OCI-LY7 (cell line): ENCODE measurements around the gene MIP. TPM values are rescaled to one million over a fixed set of nuclear protein-coding genes. Genes with fewer than 3 reads are reported as not detected.
A peak's percentile ranks its signal among the peaks of the same experiment; 100 is the strongest.
"Not testable (repeated sequence)": the region's sequence is repeated elsewhere in the genome, so short reads cannot be mapped to it uniquely, and the experiment has no call there.

Experiments
- BruUV-seq: library from RNA; stranded (reverse); fragments of 400-500 nt; replicated peaks from 2 replicates; lab custom pipeline; 2021; lab: Mats Ljungman, UMichigan
- CTCF ChIA-PET: fragments of 300-600 bp; sonication (Branson Sonifier 250); formaldehyde crosslinking; loops from one replicate; lab custom pipeline; 2022; ENCODE audit warnings: antibody characterized with exemption; ENCODE audit not compliant: unreplicated experiment; lab: Charles Lee
- POLR2A ChIA-PET: fragments of 300-600 bp; sonication (Branson Sonifier 250); formaldehyde crosslinking; loops from one replicate; lab custom pipeline; 2022; ENCODE audit warnings: antibody characterized with exemption; lab: Charles Lee
- DNase-seq: peaks from one replicate; pipeline ENCODE4 v3.0.0-alpha.2; 2015; ENCODE audit warnings: low spot score
- H2AFZ ChIP-seq: fragments of 200-600 bp; sonication (generic), shearing (Covaris generic); 2 replicates; pipeline ENCODE4 v1.6.1; 2014; ENCODE audit warnings: mild to moderate bottlenecking, antibody characterized with exemption, low read length, moderate library complexity
- H3K27ac ChIP-seq: fragments of 200-600 bp; sonication (generic); 2 replicates; pipeline ENCODE4 v1.5.1; 2014; ENCODE audit warnings: mixed run types, low read depth, mild to moderate bottlenecking, moderate library complexity, low read length, inconsistent platforms; ENCODE audit not compliant: poor library complexity, severe bottlenecking
- H3K36me3 ChIP-seq: fragments of 200-600 bp; sonication (generic); 2 replicates; pipeline ENCODE4 v1.6.1; 2014; ENCODE audit warnings: mild to moderate bottlenecking, antibody characterized with exemption, low read length, moderate library complexity, mixed read lengths; ENCODE audit not compliant: insufficient read depth
- H3K4me1 ChIP-seq: fragments of 200-600 bp; sonication (generic); 2 replicates; pipeline ENCODE4 v1.5.1; 2014; ENCODE audit warnings: mild to moderate bottlenecking, low read length; ENCODE audit not compliant: insufficient read depth, poor library complexity, severe bottlenecking
- H3K4me2 ChIP-seq: fragments of 200-600 bp; sonication (generic); 2 replicates; pipeline ENCODE4 v1.6.1; 2014; ENCODE audit warnings: mild to moderate bottlenecking, low read length
- H3K4me3 ChIP-seq: fragments of 200-600 bp; sonication (generic); 2 replicates; pipeline ENCODE4 v1.5.1; 2014; ENCODE audit warnings: mild to moderate bottlenecking, low read depth, low read length; ENCODE audit not compliant: poor library complexity, severe bottlenecking
- H3K79me2 ChIP-seq: fragments of 200-600 bp; sonication (generic); 2 replicates; pipeline ENCODE4 v1.6.1; 2016; ENCODE audit warnings: low read depth, mild to moderate bottlenecking, low read length, moderate library complexity, mixed read lengths; ENCODE audit not compliant: insufficient read depth
- H3K9me2 ChIP-seq: fragments of 200-600 bp; sonication (generic); 2 replicates; pipeline ENCODE4 v1.6.1; 2016; ENCODE audit warnings: mild to moderate bottlenecking, low read length, mixed read lengths; ENCODE audit not compliant: insufficient read depth
- H3K9me3 ChIP-seq: fragments of 200-600 bp; sonication (generic); 2 replicates; pipeline ENCODE4 v1.6.1; 2014; ENCODE audit warnings: mild to moderate bottlenecking, mixed run types, low read length, mixed read lengths
- H4K20me1 ChIP-seq: fragments of 200-600 bp; sonication (generic); 2 replicates; pipeline ENCODE4 v1.6.1; 2014; ENCODE audit warnings: mild to moderate bottlenecking, antibody characterized with exemption, low read length, moderate library complexity, mixed read lengths; ENCODE audit not compliant: insufficient read depth
- CTCF ChIP-seq: fragments of 200-600 bp; sonication (generic); conservative IDR thresholded peaks from 2 replicates; pipeline ENCODE4 v1.5.1; 2014; ENCODE audit warnings: mild to moderate bottlenecking, antibody characterized with exemption, low read length, moderate library complexity, mixed read lengths
- EZH2phosphoT487 ChIP-seq: fragments of 200-600 bp; sonication (generic); IDR thresholded peaks from 2 replicates; pipeline ENCODE4 v1.6.1; 2018; ENCODE audit warnings: low read depth, borderline replicate concordance, mild to moderate bottlenecking, mixed run types, antibody characterized with exemption, low read length, moderate library complexity, mixed read lengths
- intact Hi-C: fragments of 100-400 bp; cut with micrococcal nuclease; formaldehyde crosslinking; loops from one replicate; pipeline ENCODE4 v1.10.0; 2022; ENCODE audit not compliant: unreplicated experiment
- total RNA-seq, 2 experiments: library from RNA; depleted of rRNA in 1 of 2; stranded (reverse); fragments of >200 nt in 1 of 2; shearing (Covaris generic) in 1 of 2; gene quantifications; 2 replicates each; pipeline ENCODE4 v1.2.3, GENCODE V29; 2014 to 2022

Gene MIP
- total RNA-seq, 2 experiments from 2014 or later, result 0.57 TPM; not detected in 1

- Histone ChIP-seq H3K4me2 (peak overlapping the region; percentile 77), H3K4me3 (peak overlapping the region; percentile 88), H4K20me1 (no peaks in the 10 kb centered on the region), H2AFZ (peak overlapping the region; percentile 80), H3K79me2 (peaks cover 33% of the 10 kb centered on the region; the same call in 1 of the 2 replicates), H3K27ac (peak overlapping the region; percentile 90), H3K9me3 (no peaks in the 10 kb centered on the region), H3K9me2 (no peaks in the 10 kb centered on the region), H3K4me1 (peaks cover 25% of the 10 kb centered on the region), H3K36me3 (peaks cover 24% of the 10 kb centered on the region)
- BruUV-seq, result TSS peak; percentile 100
- TF ChIP-seq CTCF (no peak), EZH2phosphoT487 (no peak)
- ChIA-PET POLR2A (interaction anchor here (0.6 to 7.5 kb wide), 15 partner anchors 11 to 733 kb away, joined by 4 to 98 read pairs (median 4); partner anchors contain the start of genes CNPY2, IL23A, PAN2 and STAT2), CTCF (interaction anchor here (1.2 to 1.5 kb wide), 3 partner anchors 9 to 90 kb away, joined by 3 to 10 read pairs (median 3); partner anchors contain the start of gene STAT2)
- no peak for DNase-seq
- intact Hi-C loops, result loop anchor here (1.0 to 5.0 kb wide), 5 partner anchors 74 to 322 kb away; partner anchors contain the start of genes ESYT1, PAN2 and STAT2
These were observed 4.9 kb downstream of the MIP start for GRCh38 chr12:56449622-56449984.

GRCh38 chr12:56448860-56449621 lies 5.4 kb downstream of the MIP start, which contains the start of gene TIMELESS:
Gene TIMELESS (minus strand): TSS chr12:56449426. CDS start chr12:56434170, 15,256 bp downstream.
- H3K4me1 ChIP-seq, result peaks cover 25% of the 10 kb centered on the region
- intact Hi-C loops, result loop anchor here (1.0 to 5.0 kb wide), 5 partner anchors 74 to 322 kb away; partner anchors contain the start of genes ESYT1, PAN2 and STAT2
- no peaks in the 10 kb centered on the region for H3K9me3 ChIP-seq
- peak; percentile 92 for DNase-seq
- no peaks in the 10 kb centered on the region for H3K9me2 ChIP-seq
- peaks cover 30% of the 10 kb centered on the region for H3K36me3 ChIP-seq
- peak within 1 kb of the TSS; percentile 77 for H3K4me2 ChIP-seq
- H4K20me1 ChIP-seq, result no peaks in the 10 kb centered on the region
- POLR2A ChIA-PET, result interaction anchor here (0.8 to 7.5 kb wide), 16 partner anchors 10 to 259 kb away, joined by 3 to 98 read pairs (median 4); partner anchors contain the start of genes CNPY2, IL23A, PAN2 and SMARCC2
- TF ChIP-seq CTCF (no peak), EZH2phosphoT487 (no peak)
- H3K79me2 ChIP-seq, result peaks cover 38% of the 10 kb centered on the region; the same call in 1 of the 2 replicates
- peak within 1 kb of the TSS; percentile 80 for H2AFZ ChIP-seq
- CTCF ChIA-PET, result interaction anchor here (1.2 to 1.5 kb wide), 3 partner anchors 10 to 89 kb away, joined by 3 to 10 read pairs (median 3); partner anchors contain the start of gene STAT2
- BruUV-seq, result TSS peak; percentile 84
- H3K4me3 ChIP-seq, result peak within 1 kb of the TSS; percentile 88
- H3K27ac ChIP-seq, result peak within 1 kb of the TSS; percentile 90

- Histone ChIP-seq H3K4me1 (peaks cover 11% of the 10 kb centered on the region), H3K36me3 (peaks cover 74% of the 10 kb centered on the region), H3K79me2 (peaks cover 77% of the 10 kb centered on the region)
- intact Hi-C loops, H3K27ac ChIP-seq, H2AFZ ChIP-seq, H3K4me3 ChIP-seq, H4K20me1 ChIP-seq, H3K9me2 ChIP-seq, H3K4me2 ChIP-seq, POLR2A ChIA-PET, DNase-seq, H3K9me3 ChIP-seq, BruUV-seq, CTCF ChIA-PET: not testable (repeated sequence)
These were observed 11.2 kb downstream of the MIP start for GRCh38 chr12:56443208-56443607.
